Activated T-helper 17 cell treated with anti-CD3 and anti-CD28 coated beads, Interleukin-2, amount 50 U/mL, for 72 hours (primary cell): ENCODE data around the gene OVOL2. TPM values are rescaled to one million over a fixed set of nuclear protein-coding genes. Genes with fewer than 3 reads are reported as not detected.

Experiments
- ATAC-seq: fragments of 150-1000 bp; cut with Tn5 transposase; replicated peaks from 2 replicates; pipeline ENCODE4 v1.10.0; 2021; ENCODE audit warnings: mild to moderate bottlenecking, moderate library complexity
- H3K27ac Mint-ChIP-seq: one replicate; pipeline ENCODE4 v1.8.0; 2022; ENCODE audit warnings: mixed read lengths
- H3K27me3 Mint-ChIP-seq: one replicate; pipeline ENCODE4 v1.8.0; 2022; ENCODE audit warnings: mixed read lengths
- H3K36me3 Mint-ChIP-seq: one replicate; pipeline ENCODE4 v1.8.0; 2022; ENCODE audit warnings: low read depth, mild to moderate bottlenecking, mixed read lengths
- H3K4me1 Mint-ChIP-seq: one replicate; pipeline ENCODE4 v1.8.0; 2022; ENCODE audit warnings: mixed read lengths
- H3K4me3 Mint-ChIP-seq: one replicate; pipeline ENCODE4 v1.8.0; 2022; ENCODE audit warnings: mild to moderate bottlenecking, mixed read lengths
- H3K9me3 Mint-ChIP-seq: one replicate; pipeline ENCODE4 v1.8.0; 2022; ENCODE audit warnings: mixed read lengths
- total RNA-seq, 2 donors: library from RNA; stranded (reverse); gene quantifications; one replicate each; pipeline ENCODE4 v1.2.3, GENCODE V29; 2022

The OVOL2 gene
- total RNA-seq, 2 donors from 2014 or later = not detected

DNA sequence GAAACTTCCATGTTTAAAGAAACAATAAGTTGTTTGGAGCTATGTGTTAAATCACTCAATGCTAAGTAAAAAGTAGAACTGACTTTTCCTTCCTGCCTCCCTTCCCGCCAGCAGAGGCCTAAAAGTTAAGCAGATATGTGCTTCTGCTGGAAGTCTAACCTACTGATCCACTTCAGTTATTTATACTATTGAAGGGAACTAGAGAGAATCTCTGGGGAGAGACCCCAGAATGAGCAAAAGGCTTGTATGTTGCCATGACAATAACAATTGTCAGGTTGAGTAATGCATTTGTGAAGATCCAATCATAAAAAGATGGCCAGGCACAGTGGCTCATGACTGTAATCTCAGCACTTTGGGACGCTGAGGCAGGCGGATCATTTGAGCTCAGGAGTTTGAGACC is 64.2 kb downstream of the OVOL2 start:
- Mint-ChIP-seq H3K9me3 (no peaks in the 10 kb centered on the region), H3K4me3 (peak overlapping the region; percentile 73), H3K4me1 (peaks cover 20% of the 10 kb centered on the region), H3K27me3 (peaks cover 2% of the 10 kb centered on the region), H3K36me3 (peaks cover 33% of the 10 kb centered on the region), H3K27ac (peak overlapping the region; percentile 86)
- no peak for ATAC-seq

DNA sequence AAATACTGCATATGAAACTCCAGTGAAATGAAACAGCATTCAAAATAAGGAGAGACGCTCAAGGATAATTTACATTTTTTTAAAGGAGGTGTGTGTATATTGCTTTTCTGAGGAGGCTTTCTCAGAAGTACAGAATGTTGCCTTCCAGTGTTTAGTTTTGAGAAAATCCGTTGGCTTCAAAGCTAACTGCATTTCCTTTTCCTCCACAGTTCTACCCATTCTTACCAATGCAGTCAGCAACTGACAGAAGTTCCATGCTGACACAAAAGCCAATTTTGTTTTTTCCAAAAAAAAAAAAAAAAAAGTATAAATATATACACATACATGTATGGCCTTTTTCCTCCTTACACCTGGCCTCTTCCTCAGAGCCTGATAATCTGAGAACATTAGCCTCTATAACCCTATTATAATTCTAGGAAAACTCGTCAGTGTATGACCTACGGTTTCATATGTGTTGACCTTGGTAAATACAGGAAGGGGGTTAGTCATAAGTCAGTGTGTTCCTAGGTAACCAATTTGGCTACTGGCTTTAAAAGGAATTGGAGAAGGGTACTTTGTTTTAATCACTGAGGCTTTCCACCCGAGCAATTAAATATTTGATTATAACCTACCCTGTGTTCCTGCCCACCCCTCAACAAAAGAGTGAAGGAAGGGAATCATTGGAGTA is 64.7 kb downstream of the OVOL2 start:
- H3K9me3 Mint-ChIP-seq = no peaks in the 10 kb centered on the region
- H3K27ac Mint-ChIP-seq = peak overlapping the region; percentile 86
- H3K4me1 Mint-ChIP-seq = peaks cover 22% of the 10 kb centered on the region
- peak; percentile 63 for ATAC-seq
- peaks cover 38% of the 10 kb centered on the region for H3K36me3 Mint-ChIP-seq
- no peaks in the 10 kb centered on the region for H3K27me3 Mint-ChIP-seq
- H3K4me3 Mint-ChIP-seq = peak overlapping the region; percentile 73

GRCh38 chr20:17992224-17992637 is 65.5 kb downstream of the OVOL2 start:
- H3K27ac Mint-ChIP-seq = peak overlapping the region; percentile 86
- peak; percentile 86 for ATAC-seq

GRCh38 chr20:17990278-17990972 is 67.3 kb downstream of the OVOL2 start:
- no peaks in the 10 kb centered on the region for H3K27me3 Mint-ChIP-seq
- H3K4me3 Mint-ChIP-seq = no peak overlapping the region
- no peak for ATAC-seq
- H3K27ac Mint-ChIP-seq = no peak overlapping the region
- no peaks in the 10 kb centered on the region for H3K9me3 Mint-ChIP-seq
- peaks cover 62% of the 10 kb centered on the region for H3K36me3 Mint-ChIP-seq
- H3K4me1 Mint-ChIP-seq = peaks cover 26% of the 10 kb centered on the region

More at GRCh38 chr20:17992224-17992637, 65.5 kb downstream of the OVOL2 start:
- Mint-ChIP-seq H3K36me3 (peaks cover 46% of the 10 kb centered on the region), H3K4me1 (peaks cover 29% of the 10 kb centered on the region), H3K4me3 (peak overlapping the region; percentile 73), H3K27me3 (no peaks in the 10 kb centered on the region), H3K9me3 (no peaks in the 10 kb centered on the region)

DNA sequence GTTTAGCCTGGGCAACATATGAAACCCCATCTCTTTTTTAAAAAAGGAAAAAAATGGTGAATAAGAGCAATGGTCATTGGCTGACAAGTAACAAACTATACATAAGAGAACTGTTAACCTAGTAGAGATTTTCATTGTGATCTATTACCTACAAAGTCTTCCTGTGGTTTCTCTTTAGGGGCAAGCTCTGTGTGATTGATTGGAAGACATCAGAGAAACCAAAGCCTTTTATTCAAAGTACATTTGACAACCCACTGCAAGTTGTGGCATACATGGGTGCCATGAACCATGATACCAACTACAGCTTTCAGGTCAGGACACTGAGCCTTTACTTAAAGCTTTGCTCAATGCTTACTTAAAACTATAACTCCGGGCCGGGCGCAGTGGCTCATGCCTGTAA is 69.7 kb downstream of the OVOL2 start:
- Mint-ChIP-seq H3K27me3 (no peaks in the 10 kb centered on the region), H3K9me3 (no peaks in the 10 kb centered on the region), H3K4me1 (peaks cover 19% of the 10 kb centered on the region), H3K27ac (no peak overlapping the region), H3K36me3 (peaks cover 76% of the 10 kb centered on the region), H3K4me3 (no peak overlapping the region)
- ATAC-seq = no peak

GRCh38 chr20:17985388-17986018 is 72.2 kb downstream of the OVOL2 start:
- ATAC-seq = no peak
- Mint-ChIP-seq H3K9me3 (no peaks in the 10 kb centered on the region), H3K4me1 (peaks cover 15% of the 10 kb centered on the region), H3K27ac (no peak overlapping the region), H3K4me3 (no peak overlapping the region), H3K27me3 (no peaks in the 10 kb centered on the region), H3K36me3 (peaks cover 80% of the 10 kb centered on the region)

DNA sequence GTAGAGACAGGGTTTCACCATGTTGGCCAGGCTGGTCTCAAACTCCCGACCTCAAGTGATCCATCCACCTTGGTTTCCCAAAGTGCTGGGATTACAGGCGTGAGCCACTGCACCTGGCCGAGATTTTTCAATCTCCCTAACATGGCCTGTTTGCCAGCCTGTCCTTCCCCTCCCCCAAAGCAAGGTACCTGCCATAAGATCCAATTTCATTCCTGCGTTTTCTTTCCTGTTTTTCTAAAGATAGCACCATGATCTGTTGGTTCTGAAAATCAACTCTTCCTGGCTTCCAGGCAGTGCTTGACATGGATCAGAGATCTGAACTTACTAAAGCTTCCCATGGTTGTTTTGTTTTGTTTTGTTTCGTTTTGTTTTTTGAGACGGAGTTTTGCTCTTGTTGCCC is 81.4 kb downstream of the OVOL2 start:
- Mint-ChIP-seq H3K4me1 (peaks cover 18% of the 10 kb centered on the region), H3K27me3 (no peaks in the 10 kb centered on the region), H3K9me3 (no peaks in the 10 kb centered on the region), H3K4me3 (no peak overlapping the region), H3K27ac (no peak overlapping the region), H3K36me3 (peaks cover 79% of the 10 kb centered on the region)
- no peak for ATAC-seq

Other genes starting within 250 kb of the OVOL2 start
- 100 to 1,000 TPM; 175 to 201 TPM for gene SNX5, start 89.1 kb downstream of the OVOL2 start, total RNA-seq
- gene MGME1, start 88.9 kb downstream of the OVOL2 start, total RNA-seq = 10 to 100 TPM; 24.2 to 33.2 TPM
- 10 to 100 TPM; 11.3 to 11.6 TPM for gene KAT14, start 79.9 kb upstream of the OVOL2 start, total RNA-seq
- 1 to 10 TPM; 8.2 to 8.4 TPM for gene PET117, start 79.9 kb upstream of the OVOL2 start, total RNA-seq
- 1 to 10 TPM; 6.4 to 8.4 TPM for gene ZNF133, start 230.6 kb upstream of the OVOL2 start, total RNA-seq